ENCODE results near the gene LRRC57.
A peak's percentile ranks its signal among the peaks of the same experiment; 100 is the strongest.
"Not testable (repeated sequence)": the region's sequence is repeated elsewhere in the genome, so short reads cannot be mapped to it uniquely, and the experiment has no call there.

The LRRC57 gene

DNA sequence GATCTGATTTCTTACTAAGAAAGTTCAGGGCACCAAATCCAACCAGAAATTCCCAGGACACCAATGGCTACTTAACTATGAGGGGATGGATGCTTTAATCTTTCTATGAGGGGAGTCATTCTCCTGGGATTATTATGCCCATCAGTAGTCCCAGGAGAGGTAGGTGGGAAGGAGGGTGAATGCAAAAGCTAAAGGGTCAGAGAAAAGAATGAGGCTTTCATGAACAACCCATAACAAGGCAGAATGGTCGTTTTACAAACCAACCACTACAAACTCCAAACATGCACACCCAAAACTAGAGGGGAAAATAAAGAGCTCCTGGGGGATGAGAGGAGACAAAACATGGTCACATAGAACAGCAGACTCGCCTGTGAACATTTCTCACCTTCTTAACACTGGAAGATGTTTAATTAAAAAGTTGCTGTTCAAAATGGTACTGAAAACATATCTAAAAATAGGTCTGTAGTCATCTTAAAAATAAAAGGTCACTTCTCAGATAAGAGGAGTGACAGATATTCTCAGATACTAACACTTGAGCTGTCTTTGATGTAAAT, 30.5 kb upstream of the LRRC57 start:
- no peaks in the 10 kb centered on the region for H3K36me3 ChIP-seq (ENCODE audit: control insufficient read depth, insufficient read depth, low read length, severe bottlenecking)
- no peaks in the 10 kb centered on the region for H3K9me3 ChIP-seq (ENCODE audit: control insufficient read depth, low read length)
- H3K9ac ChIP-seq (ENCODE audit: low read length): no peak overlapping the region
- H3K4me3 ChIP-seq (ENCODE audit: low read length): no peak overlapping the region
- H3K27me3 ChIP-seq (replicated peaks; ENCODE audit: control insufficient read depth, insufficient read depth, low read length): no peaks in the 10 kb centered on the region
- peaks cover 27% of the 10 kb centered on the region for H3K4me1 ChIP-seq (ENCODE audit: control insufficient read depth, insufficient read depth, low read length)
- no peak for DNase-seq (ENCODE audit: low read depth)

DNA sequence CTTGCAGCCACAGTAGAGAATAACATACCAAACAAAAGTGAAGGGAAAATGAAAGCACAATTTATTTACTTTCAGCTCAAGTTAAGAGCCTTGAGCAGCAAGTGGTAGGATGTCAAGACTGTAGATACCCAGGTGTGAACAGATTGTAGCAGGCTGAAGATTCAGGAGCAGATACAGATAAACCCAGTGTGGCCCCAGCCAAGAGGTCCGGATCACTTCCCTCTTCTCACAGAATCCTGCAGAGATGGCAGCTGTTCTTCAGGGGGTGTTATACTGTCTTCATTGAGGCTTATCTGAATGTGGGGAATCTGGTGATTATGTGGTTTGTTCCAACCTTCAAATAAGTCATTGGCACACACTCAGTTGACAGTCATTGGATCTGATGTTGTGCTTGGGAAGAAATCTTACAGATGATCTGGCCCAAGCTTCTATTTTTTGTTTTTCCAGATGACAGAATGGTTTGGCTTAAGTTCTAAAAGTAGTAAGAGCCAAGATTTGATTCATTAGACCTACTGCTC, 29.0 kb upstream of the LRRC57 start:
- H3K4me3 ChIP-seq (ENCODE audit: low read length): peak overlapping the region; percentile 71
- no peaks in the 10 kb centered on the region for H3K27me3 ChIP-seq (replicated peaks; ENCODE audit: control insufficient read depth, insufficient read depth, low read length)
- H3K36me3 ChIP-seq (ENCODE audit: control insufficient read depth, insufficient read depth, low read length, severe bottlenecking): no peaks in the 10 kb centered on the region
- peak overlapping the region; percentile 31 for H3K9ac ChIP-seq (ENCODE audit: low read length)
- peak; percentile 68 for DNase-seq (ENCODE audit: low read depth)
- H3K4me1 ChIP-seq (ENCODE audit: control insufficient read depth, insufficient read depth, low read length): peaks cover 27% of the 10 kb centered on the region
- no peaks in the 10 kb centered on the region for H3K9me3 ChIP-seq (ENCODE audit: control insufficient read depth, low read length)

DNA sequence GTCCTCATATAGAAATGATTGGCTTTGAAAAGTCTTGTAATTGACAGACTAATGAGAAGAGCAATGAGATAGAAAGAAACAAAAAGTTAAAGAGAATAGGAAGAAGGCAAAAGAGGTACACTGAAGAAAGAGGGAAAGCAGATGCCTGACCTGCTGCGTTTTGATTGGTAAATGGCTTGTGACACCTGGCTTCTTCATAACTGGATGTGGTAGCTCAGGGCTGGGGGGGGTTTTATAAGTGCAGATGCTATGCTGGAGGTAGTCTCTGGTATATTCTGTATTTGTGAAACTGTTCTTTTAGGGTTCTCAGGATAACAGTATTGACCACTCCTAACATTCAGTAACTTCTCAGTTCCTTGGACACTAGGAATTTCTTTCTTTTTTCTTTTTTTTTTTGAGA, 28.2 kb upstream of the LRRC57 start:
- Histone ChIP-seq H3K9ac (ENCODE audit: low read length) (no peak overlapping the region), H3K4me1 (ENCODE audit: control insufficient read depth, insufficient read depth, low read length) (peaks cover 24% of the 10 kb centered on the region), H3K27me3 (replicated peaks; ENCODE audit: control insufficient read depth, insufficient read depth, low read length) (no peaks in the 10 kb centered on the region), H3K36me3 (ENCODE audit: control insufficient read depth, insufficient read depth, low read length, severe bottlenecking) (no peaks in the 10 kb centered on the region), H3K9me3 (ENCODE audit: control insufficient read depth, low read length) (no peaks in the 10 kb centered on the region), H3K4me3 (ENCODE audit: low read length) (peak overlapping the region; percentile 91)
- DNase-seq (ENCODE audit: low read depth): no peak

DNA sequence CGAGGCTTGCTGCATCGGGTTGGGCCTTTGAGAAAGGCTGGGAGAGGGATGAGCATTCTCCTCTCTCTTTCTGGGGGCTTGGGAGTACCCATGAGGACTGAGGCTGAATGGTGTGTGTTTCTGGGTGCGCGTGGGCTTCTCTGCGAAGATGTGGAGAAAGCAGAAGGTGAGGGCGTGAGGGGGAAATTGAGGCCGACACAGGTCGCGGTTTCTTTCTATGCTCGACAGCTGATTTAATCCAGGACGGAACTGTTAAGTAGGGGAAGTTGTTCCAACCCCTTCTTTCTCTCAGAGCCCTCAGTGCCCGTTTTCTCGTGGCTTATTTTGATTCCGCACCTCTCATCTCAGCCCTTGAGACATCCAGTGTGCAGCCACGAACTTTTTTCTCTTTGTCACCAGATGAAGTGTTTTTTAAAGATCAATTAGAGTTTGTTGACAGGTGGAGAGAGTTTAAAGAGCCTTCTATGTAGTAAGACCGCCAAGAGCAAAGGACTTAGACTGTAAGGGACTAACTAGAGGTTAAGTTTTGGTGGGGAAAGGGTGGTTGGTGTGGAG, 27.5 kb upstream of the LRRC57 start:
- Histone ChIP-seq H3K4me1 (ENCODE audit: control insufficient read depth, insufficient read depth, low read length) (peaks cover 20% of the 10 kb centered on the region), H3K27me3 (replicated peaks; ENCODE audit: control insufficient read depth, insufficient read depth, low read length) (no peaks in the 10 kb centered on the region), H3K9ac (ENCODE audit: low read length) (peak overlapping the region; percentile 88), H3K36me3 (ENCODE audit: control insufficient read depth, insufficient read depth, low read length, severe bottlenecking) (no peaks in the 10 kb centered on the region), H3K4me3 (ENCODE audit: low read length) (peak overlapping the region; percentile 91), H3K9me3 (ENCODE audit: control insufficient read depth, low read length) (no peaks in the 10 kb centered on the region)
- no peak for DNase-seq (ENCODE audit: low read depth)

DNA sequence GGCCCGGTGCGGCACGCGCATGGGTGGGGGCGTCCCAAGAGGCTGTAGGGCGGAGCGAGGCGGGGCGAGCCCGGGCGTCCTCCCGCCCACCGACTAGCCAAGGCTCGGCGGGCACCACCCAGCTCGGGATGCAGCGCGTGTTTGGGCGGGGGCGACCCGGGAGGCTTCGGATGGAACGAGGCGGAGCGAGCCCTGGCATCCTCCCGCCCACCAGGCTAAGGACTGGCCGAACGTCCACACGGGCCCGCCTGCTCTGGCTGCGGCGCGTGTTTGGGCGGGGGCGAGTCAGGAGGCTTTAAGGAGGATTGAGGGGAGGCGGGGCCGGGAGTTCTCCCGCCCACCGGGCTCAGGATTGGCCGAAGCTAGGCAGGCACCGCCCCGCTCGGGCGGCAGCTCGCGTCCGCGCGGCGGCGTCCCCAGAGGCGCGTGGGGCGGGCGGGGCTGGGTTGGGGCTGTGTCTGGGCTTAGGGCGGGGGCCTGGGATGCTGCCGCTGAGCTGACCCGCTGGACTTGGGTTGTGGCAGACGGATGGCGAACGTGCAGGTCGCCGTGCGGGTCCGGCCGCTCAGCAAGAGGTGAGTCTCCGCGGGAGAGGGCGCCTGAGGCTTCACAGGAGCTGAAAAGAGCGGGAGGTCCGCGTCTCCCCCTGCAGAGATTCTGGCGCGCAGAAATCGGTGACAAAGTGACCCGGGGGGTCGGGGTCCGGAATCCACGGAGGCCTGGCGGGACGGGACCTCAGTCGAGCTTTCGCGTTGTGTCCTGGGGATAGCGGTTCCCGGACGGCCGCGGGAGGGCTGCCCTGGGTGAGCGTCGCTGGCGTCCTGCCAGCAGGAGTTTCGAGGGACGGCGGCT, 26.8 kb upstream of the LRRC57 start, which contains the start of gene STARD9:
STARD9 (plus strand) TSS at position 419 of the 852 bp plus-strand sequence; CDS start at position 529, 110 bp downstream.
- H3K4me1 ChIP-seq (ENCODE audit: control insufficient read depth, insufficient read depth, low read length): peaks cover 19% of the 10 kb centered on the region
- no peaks in the 10 kb centered on the region for H3K27me3 ChIP-seq (replicated peaks; ENCODE audit: control insufficient read depth, insufficient read depth, low read length)
- H3K36me3 ChIP-seq (ENCODE audit: control insufficient read depth, insufficient read depth, low read length, severe bottlenecking): peaks cover 1% of the 10 kb centered on the region
- peak within 1 kb of the TSS; percentile 88 for H3K9ac ChIP-seq (ENCODE audit: low read length)
- DNase-seq (ENCODE audit: low read depth): peak; percentile 100
- peak within 1 kb of the TSS; percentile 91 for H3K4me3 ChIP-seq (ENCODE audit: low read length)
- no peaks in the 10 kb centered on the region for H3K9me3 ChIP-seq (ENCODE audit: control insufficient read depth, low read length)

DNA sequence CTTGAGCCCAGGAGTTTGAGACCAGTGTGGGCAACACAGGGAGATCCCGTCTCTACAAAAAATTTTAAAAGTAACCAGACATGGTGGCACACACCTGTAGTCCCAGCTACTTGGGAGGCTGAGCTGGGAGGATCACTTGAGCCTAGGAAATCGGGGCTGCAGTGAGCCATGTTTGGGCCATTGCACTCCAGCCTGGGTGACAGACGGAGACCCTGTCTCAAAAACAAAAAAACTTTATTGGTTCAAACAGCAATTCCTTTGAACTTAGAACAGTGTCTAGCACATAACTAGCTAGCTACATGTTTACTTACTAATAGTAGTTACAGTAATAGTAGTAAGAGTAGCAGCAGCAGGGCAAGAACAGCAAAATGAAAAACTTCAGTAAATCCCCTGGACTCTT, 10.1 kb upstream of the LRRC57 start:
- no peak for DNase-seq (ENCODE audit: low read depth)
- Histone ChIP-seq H3K9ac (ENCODE audit: low read length) (no peak overlapping the region), H3K4me1 (ENCODE audit: control insufficient read depth, insufficient read depth, low read length) (no peaks in the 10 kb centered on the region), H3K4me3 (ENCODE audit: low read length) (no peak overlapping the region), H3K36me3 (ENCODE audit: control insufficient read depth, insufficient read depth, low read length, severe bottlenecking) (peaks cover 49% of the 10 kb centered on the region), H3K9me3 (ENCODE audit: control insufficient read depth, low read length) (no peaks in the 10 kb centered on the region), H3K27me3 (replicated peaks; ENCODE audit: control insufficient read depth, insufficient read depth, low read length) (no peaks in the 10 kb centered on the region)

DNA sequence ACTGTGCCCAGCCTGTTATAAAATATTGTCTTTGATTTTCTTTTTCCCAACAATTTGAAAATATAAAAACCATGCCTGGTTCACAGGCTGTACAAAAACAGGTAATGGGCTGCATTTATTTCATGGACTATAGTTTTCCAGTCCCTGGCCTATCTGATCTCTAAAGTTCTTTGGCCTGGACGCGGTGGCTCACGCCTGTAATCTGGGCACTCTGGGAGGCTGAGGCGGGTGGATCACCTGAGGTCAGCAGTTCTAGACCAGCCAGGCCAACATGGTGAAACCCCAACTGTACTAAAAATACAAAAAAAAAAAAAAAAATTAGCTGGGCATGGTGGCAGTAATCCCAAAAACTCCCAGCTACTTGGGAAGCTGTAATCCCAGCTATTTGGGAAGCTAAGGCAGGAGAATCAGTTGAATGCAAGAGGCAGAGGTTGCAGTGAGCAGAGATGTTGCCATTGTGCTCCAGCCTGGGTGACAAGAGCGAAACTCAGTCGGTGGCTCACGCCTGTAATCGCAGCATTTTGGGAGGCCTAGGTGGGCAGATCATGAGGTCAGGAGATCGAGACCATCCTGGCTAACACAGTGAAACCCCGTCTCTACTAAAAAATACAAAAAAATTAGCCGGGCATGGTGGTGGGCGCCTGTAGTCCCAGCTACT, 8.1 kb upstream of the LRRC57 start:
- H3K9me3 ChIP-seq (ENCODE audit: control insufficient read depth, low read length); H3K9ac ChIP-seq (ENCODE audit: low read length); H3K4me1 ChIP-seq (ENCODE audit: control insufficient read depth, insufficient read depth, low read length); H3K4me3 ChIP-seq (ENCODE audit: low read length); DNase-seq (ENCODE audit: low read depth); H3K27me3 ChIP-seq (replicated peaks; ENCODE audit: control insufficient read depth, insufficient read depth, low read length): not testable (repeated sequence)
- peaks cover 32% of the 10 kb centered on the region for H3K36me3 ChIP-seq (ENCODE audit: control insufficient read depth, insufficient read depth, low read length, severe bottlenecking)

DNA sequence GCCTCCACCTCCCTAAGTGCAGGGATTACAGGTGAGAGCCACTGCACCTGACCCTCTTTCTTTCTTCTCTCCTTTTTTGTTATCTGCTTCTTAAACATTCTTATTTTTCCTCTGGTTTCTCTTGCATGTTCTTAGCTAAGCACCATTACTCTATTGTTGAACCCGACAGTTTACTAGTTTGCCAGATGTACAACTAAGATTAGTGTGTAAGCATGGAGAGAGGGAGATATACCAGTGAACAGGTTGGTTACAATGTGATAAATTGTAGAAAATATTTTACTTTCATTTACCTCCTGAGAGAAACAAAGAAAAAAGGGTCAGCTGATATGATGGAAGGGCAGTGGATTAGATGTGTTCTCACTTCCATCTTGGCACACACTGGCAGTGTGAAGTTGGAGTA, 5.0 kb upstream of the LRRC57 start:
- Histone ChIP-seq H3K36me3 (ENCODE audit: control insufficient read depth, insufficient read depth, low read length, severe bottlenecking) (peaks cover 2% of the 10 kb centered on the region), H3K9me3 (ENCODE audit: control insufficient read depth, low read length) (no peaks in the 10 kb centered on the region), H3K27me3 (replicated peaks; ENCODE audit: control insufficient read depth, insufficient read depth, low read length) (no peaks in the 10 kb centered on the region), H3K4me3 (ENCODE audit: low read length) (no peak overlapping the region), H3K4me1 (ENCODE audit: control insufficient read depth, insufficient read depth, low read length) (peaks cover 8% of the 10 kb centered on the region), H3K9ac (ENCODE audit: low read length) (no peak overlapping the region)
- DNase-seq (ENCODE audit: low read depth): no peak

DNA sequence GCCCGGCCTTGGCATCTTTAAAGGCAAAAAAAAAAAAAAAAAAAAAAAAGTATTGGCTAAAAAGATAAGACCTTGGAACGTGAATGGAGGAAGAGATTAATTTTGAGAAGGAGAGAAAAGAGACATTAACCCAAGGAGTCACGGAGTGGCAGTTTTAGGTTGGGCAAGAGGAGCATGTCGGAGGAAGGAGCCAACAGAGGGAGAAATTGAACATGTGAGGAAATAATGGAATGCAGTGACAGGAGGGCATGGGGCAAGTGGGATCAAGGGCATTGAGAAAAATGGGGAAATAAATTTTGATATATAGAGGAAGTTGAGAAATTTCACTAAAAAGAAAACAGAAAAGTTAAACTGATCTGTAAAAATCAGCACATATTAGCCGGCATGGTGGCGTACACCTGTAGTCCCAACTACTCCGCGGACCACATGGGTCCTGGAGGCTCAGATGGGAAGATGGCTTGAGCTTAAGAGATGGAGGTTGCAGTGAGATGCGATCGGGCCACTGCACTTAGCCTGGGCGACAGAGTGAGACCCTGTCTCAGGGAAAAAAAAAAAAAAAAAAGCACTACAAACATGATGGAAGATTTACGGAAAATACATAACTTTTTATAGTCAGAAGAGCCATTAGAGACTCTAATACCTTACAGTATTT, 1.3 kb upstream of the LRRC57 start:
- H3K36me3 ChIP-seq (ENCODE audit: control insufficient read depth, insufficient read depth, low read length, severe bottlenecking): peaks cover 9% of the 10 kb centered on the region
- no peak for DNase-seq (ENCODE audit: low read depth)
- no peaks in the 10 kb centered on the region for H3K27me3 ChIP-seq (replicated peaks; ENCODE audit: control insufficient read depth, insufficient read depth, low read length)
- peaks cover 18% of the 10 kb centered on the region for H3K4me1 ChIP-seq (ENCODE audit: control insufficient read depth, insufficient read depth, low read length)
- H3K4me3 ChIP-seq (ENCODE audit: low read length): peak overlapping the region; percentile 95
- H3K9me3 ChIP-seq (ENCODE audit: control insufficient read depth, low read length): no peaks in the 10 kb centered on the region
- H3K9ac ChIP-seq (ENCODE audit: low read length): peak overlapping the region; percentile 89

DNA sequence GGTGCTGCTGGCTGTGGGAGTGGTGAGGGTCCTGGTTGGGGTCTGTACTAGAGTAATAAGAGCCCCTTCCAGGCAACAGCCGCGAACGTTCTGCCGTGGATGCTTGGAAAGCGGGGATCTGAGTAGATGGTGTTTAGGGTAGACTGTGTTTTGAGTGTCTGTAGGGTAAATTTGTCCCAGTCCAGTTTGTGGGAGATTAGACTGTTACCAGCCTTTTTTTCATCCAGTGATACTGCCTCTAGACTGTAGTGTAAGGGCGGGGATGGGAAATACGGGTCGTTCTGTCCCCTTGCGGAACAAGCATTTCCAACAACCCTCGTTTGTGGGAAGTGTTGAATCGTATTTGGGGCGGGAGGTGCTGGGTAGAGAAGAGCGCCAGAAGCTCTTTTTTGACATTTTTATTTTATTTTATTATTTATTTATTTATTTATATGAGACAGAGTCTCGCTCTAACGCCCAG, 469 bp upstream of the LRRC57 start:
- H3K36me3 ChIP-seq (ENCODE audit: control insufficient read depth, insufficient read depth, low read length, severe bottlenecking): peaks cover 17% of the 10 kb centered on the region
- H3K9me3 ChIP-seq (ENCODE audit: control insufficient read depth, low read length): no peaks in the 10 kb centered on the region
- H3K9ac ChIP-seq (ENCODE audit: low read length): peak overlapping the region; percentile 89
- peak overlapping the region; percentile 95 for H3K4me3 ChIP-seq (ENCODE audit: low read length)
- H3K4me1 ChIP-seq (ENCODE audit: control insufficient read depth, insufficient read depth, low read length): peaks cover 18% of the 10 kb centered on the region
- peak; percentile 52 for DNase-seq (ENCODE audit: low read depth)
- no peaks in the 10 kb centered on the region for H3K27me3 ChIP-seq (replicated peaks; ENCODE audit: control insufficient read depth, insufficient read depth, low read length)

All from adipocyte (in vitro differentiated cells).